Posterior vena cava (tissue), 2 donors: ENCODE results near the gene TAF1B. TPM values are rescaled to one million over a fixed set of nuclear protein-coding genes. Genes with fewer than 3 reads are reported as not detected.

Experiments used
- DNase-seq: peaks from one replicate; pipeline ENCODE4 v3.0.0-alpha.2; 2020; ENCODE audit warnings: low spot score
- intact Hi-C, 2 donors: fragments of 100-400 bp; cut with DNase I; formaldehyde crosslinking; loops; one replicate each; pipeline versions ENCODE4 v1.14.1 to v1.14.2; 2022 to 2023
- long read RNA-seq, 2 donors: library from polyadenylated mRNA; unstranded; transcript quantifications; one replicate each; pipeline ENCODE4 v2.0.0, GENCODE V29; 2020 to 2021
- total RNA-seq, 2 donors: library from RNA; stranded (reverse); fragmentation: NEBNext Ultra II Directional; extraction: Animal tissue kit (Norgen Biotek cat#: 25700); gene quantifications; one replicate each; pipeline ENCODE4 v1.2.1, GENCODE V29; 2021
- donor health status: DM: yes; HTN: yes; CAD: no.
- donor health status: DM: yes; HTN: yes; CAD: no.

Gene TAF1B
- total RNA-seq, result 10 to 100 TPM; 20.8 to 21.6 TPM
- long read RNA-seq, donor 1, partial matches to known transcripts, result 0 of 2 reads
- long read RNA-seq, donor 1, other reads (novel, unspliced or antisense), result 0 of 2 reads
- long read RNA-seq, donor 2, partial matches to known transcripts, result 24 of 35 reads
- long read RNA-seq, donor 2, other reads (novel, unspliced or antisense), result 7 of 35 reads

- intact Hi-C loops, result loop anchor here in 1 of 2 donors (1.0 kb wide), 1 partner anchor 166 kb away; no protein-coding TSS in a partner anchor
- DNase-seq, result peak; percentile 95
Observed at GRCh38 chr2:9843229-9844035, at the start of gene TAF1B. TAF1B (plus strand) TSS chr2:9843474; CDS start chr2:9843542, 68 bp downstream.

- intact Hi-C loops, result no loop called here
- DNase-seq, result no peak
Observed at GRCh38 chr2:9793918-9794717, 49.2 kb upstream of the TAF1B start.

DNA sequence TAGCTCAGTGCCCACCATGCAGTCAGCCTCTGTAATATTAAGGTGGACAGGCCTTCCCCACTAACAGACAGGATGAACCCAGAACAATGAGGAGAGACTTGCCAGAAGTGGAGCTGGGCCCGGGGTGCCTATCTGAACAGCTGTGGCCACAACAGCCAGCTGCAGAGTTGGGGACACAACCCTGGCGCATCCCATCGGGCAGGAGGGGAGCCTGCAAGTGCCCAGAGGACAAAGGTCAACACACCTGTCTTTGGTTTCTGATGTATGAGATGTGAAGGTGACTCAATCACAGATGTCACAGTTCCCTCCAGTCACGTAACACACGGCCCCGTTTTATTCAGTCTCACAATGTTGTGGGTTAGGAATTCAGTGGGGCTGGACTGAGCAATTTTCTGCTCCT is 48.2 kb upstream of the TAF1B start:
- intact Hi-C loops, result no loop called here
- DNase-seq, result no peak

GRCh38 chr2:9796056-9797010 is 46.9 kb upstream of the TAF1B start:
- intact Hi-C loops, result no loop called here
- no peak for DNase-seq

- intact Hi-C loops, result no loop called here
- DNase-seq, result no peak
Observed at GRCh38 chr2:9797086-9797485, 46.2 kb upstream of the TAF1B start.

GRCh38 chr2:9797681-9798556 is 45.4 kb upstream of the TAF1B start:
- no peak for DNase-seq
- intact Hi-C loops, result no loop called here

- intact Hi-C loops, result no loop called here
- DNase-seq, result no peak
Observed at GRCh38 chr2:9799011-9799596, 44.2 kb upstream of the TAF1B start.

GRCh38 chr2:9799729-9800632 is 43.3 kb upstream of the TAF1B start:
- peak; percentile 96 for DNase-seq
- intact Hi-C loops, result loop anchor here in 1 of 2 donors (5.0 kb wide), 1 partner anchor 252 kb away; no protein-coding TSS in a partner anchor

DNA sequence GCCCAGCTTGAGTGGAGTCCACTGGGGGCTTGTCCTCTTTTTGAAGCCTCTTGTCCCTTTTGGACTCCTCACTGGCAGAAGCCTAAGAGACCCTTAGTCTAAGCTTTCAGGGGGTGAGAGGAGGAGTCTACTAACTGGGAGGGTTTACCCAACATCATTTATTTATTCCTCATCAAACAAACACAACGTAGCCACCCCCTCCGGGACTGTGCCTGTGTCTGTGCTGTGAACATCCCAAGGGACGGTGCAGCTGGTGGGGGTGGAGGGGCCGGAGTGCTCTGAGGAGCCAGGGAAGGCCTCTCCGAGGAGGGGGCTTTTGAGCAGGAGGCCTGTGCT is 42.7 kb upstream of the TAF1B start:
- no peak for DNase-seq
- intact Hi-C loops, result loop anchor here in 1 of 2 donors (5.0 kb wide), 1 partner anchor 252 kb away; no protein-coding TSS in a partner anchor

DNA sequence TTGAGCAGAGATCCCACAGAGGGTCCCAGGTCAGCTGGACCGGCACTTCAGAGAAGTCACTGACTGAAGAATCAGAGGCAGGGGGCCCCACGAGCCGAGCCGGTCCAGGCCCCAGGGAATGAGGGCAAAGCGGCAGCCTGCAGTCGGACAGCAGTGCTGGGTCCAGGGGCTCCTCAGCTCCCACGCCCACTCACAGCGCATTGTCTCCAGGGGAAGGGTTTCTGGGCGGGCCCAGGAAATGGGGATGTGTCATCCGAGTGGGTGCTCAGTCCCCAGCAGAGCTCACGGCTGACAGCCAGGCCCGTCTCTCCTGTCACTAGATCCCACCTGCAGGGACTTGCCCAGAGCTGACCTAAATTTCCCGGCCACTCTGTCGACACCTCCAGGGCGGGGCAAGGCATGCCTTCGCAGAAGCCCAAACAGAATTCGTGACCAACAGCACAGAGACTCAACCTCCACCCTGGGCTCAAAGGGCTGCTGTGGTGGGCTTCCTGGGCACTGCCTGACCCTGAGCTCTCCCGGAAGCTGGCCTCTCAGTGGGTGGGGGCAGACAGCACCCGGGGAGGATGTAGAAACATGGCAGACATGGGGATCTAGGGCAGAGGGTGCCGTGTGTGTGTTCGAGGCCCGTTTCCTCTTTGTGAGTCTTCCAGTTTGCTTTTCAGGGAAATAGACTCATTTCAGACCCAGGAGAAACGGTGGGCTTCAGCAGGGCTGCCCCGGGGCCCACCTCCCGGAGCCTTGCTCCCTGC is 42.1 kb upstream of the TAF1B start:
- intact Hi-C loops, result loop anchor here in 1 of 2 donors (5.0 kb wide), 1 partner anchor 251 kb away; no protein-coding TSS in a partner anchor
- DNase-seq, result no peak

- peak; percentile 62 for DNase-seq
- intact Hi-C loops, result loop anchor here in 1 of 2 donors (5.0 kb wide), 1 partner anchor 250 kb away; no protein-coding TSS in a partner anchor
Observed at GRCh38 chr2:9802576-9802993, 40.7 kb upstream of the TAF1B start.

DNA sequence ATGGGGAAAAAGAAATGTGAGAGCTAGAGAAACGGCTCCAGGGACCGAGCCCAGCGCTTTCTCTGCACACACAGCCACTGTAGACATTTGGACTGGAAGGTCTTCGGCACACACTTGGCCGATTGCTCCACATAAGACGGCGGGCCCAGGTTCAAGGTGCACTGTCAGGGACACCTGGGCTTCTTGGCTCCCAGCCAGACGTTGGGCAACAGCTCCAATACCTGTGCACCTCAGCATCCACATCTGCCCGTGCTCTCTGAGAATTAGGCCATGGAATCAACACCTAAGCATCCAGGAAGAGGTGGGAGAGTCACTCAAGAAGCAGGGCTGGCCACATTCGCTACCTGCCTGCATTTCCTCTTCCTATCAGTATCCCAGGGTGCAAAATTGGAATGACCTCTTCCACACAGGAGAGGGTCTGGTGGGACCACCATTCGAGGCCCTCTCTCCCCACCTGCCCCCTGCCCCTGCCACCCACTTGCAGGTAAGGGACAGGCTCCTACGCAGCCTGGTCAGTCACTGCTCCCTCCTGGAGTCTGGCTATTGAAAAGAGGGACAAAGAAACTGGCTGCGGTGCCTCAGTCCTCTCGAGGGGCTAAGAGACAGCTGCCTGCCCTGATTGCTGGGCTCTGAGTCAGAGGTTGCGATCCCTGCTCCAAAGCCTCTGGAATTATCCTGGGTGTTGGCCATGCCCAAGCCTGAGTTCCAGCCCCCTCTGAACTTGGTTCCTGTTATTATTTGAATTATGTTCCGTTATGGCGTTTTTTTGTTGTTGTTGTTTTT is 40.1 kb upstream of the TAF1B start:
- DNase-seq, result peak; percentile 79

GRCh38 chr2:9805435-9806297 is 37.6 kb upstream of the TAF1B start:
- intact Hi-C loops, result no loop called here
- DNase-seq, result peak; percentile 58

More for the DNA sequence above, 40.1 kb upstream of the TAF1B start:
- intact Hi-C loops, result loop anchor here in 1 of 2 donors (5.0 kb wide), 1 partner anchor 249 kb away; no protein-coding TSS in a partner anchor

DNA sequence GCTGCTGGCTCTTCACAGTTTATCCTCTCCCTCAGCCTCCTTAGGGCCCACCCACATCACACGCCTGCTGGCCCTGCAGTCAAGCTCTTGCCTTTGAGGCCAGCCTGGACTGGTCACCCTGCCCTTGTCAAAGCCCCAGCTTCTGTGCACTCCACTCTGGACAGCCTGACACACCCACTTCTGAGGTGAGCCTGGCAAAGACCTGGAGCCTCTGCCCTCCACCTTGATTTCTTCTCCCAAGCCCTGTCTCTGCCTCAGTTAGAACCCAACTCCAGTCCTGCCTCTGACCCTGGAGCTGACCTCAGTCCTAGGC is 37.0 kb upstream of the TAF1B start:
- DNase-seq, result no peak
- intact Hi-C loops, result no loop called here
